GM18909 (cell line): Measurements from ENCODE around the gene RAB4B.
"Not testable (repeated sequence)": the region's sequence is repeated elsewhere in the genome, so short reads cannot be mapped to it uniquely, and the experiment has no call there.

Experiments
- ATAC-seq: cut with Tn5 transposase; IDR thresholded peaks from one replicate; pipeline ENCODE4 v1.9.1; 2021; ENCODE audit warnings: mild to moderate bottlenecking; ENCODE audit not compliant: unreplicated experiment, poor library complexity

RAB4B gene

GRCh38 chr19:40776932-40777644 lies 959 bp upstream of the RAB4B start:
- peak; percentile 61 for ATAC-seq

GRCh38 chr19:40777645-40777936 lies 456 bp upstream of the RAB4B start:
- ATAC-seq, result no peak

GRCh38 chr19:40778706-40779284 lies 748 bp downstream of the RAB4B start:
- ATAC-seq, result no peak

GRCh38 chr19:40780582-40780981 lies 2.5 kb downstream of the RAB4B start:
- ATAC-seq, result no peak

GRCh38 chr19:40781140-40781539 lies 3.1 kb downstream of the RAB4B start:
- ATAC-seq, result no peak

- ATAC-seq, result no peak
Measured at GRCh38 chr19:40783711-40784110, 5.7 kb downstream of the RAB4B start.

GRCh38 chr19:40784146-40784545 lies 6.1 kb downstream of the RAB4B start:
- ATAC-seq, result not testable (repeated sequence)

- ATAC-seq, result no peak
Measured at GRCh38 chr19:40785526-40785925, 7.5 kb downstream of the RAB4B start.

- no peak for ATAC-seq
Measured at GRCh38 chr19:40786060-40787037, 8.3 kb downstream of the RAB4B start.

- no peak for ATAC-seq
Measured at GRCh38 chr19:40791349-40791748, 13.3 kb downstream of the RAB4B start.

GRCh38 chr19:40791996-40792395 lies 13.9 kb downstream of the RAB4B start:
- no peak for ATAC-seq

- no peak for ATAC-seq
Measured at GRCh38 chr19:40797166-40797962, 19.3 kb downstream of the RAB4B start.

- ATAC-seq, result peak; percentile 37
Measured at GRCh38 chr19:40797963-40798682, 20.1 kb downstream of the RAB4B start.

GRCh38 chr19:40798683-40799557 lies 20.9 kb downstream of the RAB4B start, which contains the start of gene EGLN2:
Gene EGLN2 (plus strand): TSS chr19:40799191. CDS start chr19:40800573, 1,382 bp downstream.
- peak; percentile 79 for ATAC-seq

- no peak for ATAC-seq
Measured at GRCh38 chr19:40799558-40800338, 21.7 kb downstream of the RAB4B start.

GRCh38 chr19:40800339-40800996 lies 22.4 kb downstream of the RAB4B start:
- ATAC-seq, result no peak

GRCh38 chr19:40800997-40801377 lies 22.9 kb downstream of the RAB4B start:
- no peak for ATAC-seq
